Endodermal cell (in vitro differentiated cells): ENCODE measurements around the gene CCDC88C. TPM values are rescaled to one million over a fixed set of nuclear protein-coding genes. Genes with fewer than 3 reads are reported as not detected.

Source experiments
- DNase-seq: peaks from one replicate; pipeline ENCODE4 v3.0.0-alpha.2; 2017
- H3K27ac ChIP-seq: 2 replicates; pipeline ENCODE4 v1.5.1; 2013; ENCODE audit warnings: mild to moderate bottlenecking, low read depth, low read length, moderate library complexity
- H3K27me3 ChIP-seq: 2 replicates; pipeline ENCODE4 v1.6.1; 2013; ENCODE audit warnings: mild to moderate bottlenecking, low read length, moderate library complexity; ENCODE audit not compliant: insufficient read depth, control insufficient read depth, poor library complexity, severe bottlenecking
- H3K36me3 ChIP-seq: 2 replicates; pipeline ENCODE4 v1.7.0; 2013; ENCODE audit warnings: mild to moderate bottlenecking, low read length, moderate library complexity; ENCODE audit not compliant: control insufficient read depth, insufficient read depth
- H3K4me1 ChIP-seq: one replicate; pipeline ENCODE4 v1.7.0; 2013; ENCODE audit warnings: low read length; ENCODE audit not compliant: control insufficient read depth, insufficient read depth
- H3K4me3 ChIP-seq: 2 replicates; pipeline ENCODE4 v1.5.1; 2013; ENCODE audit warnings: mild to moderate bottlenecking, low read length, moderate library complexity
- H3K9ac ChIP-seq: 2 replicates; pipeline ENCODE4 v1.6.1; 2013; ENCODE audit warnings: mild to moderate bottlenecking, low read length, moderate library complexity; ENCODE audit not compliant: poor library complexity, severe bottlenecking; ENCODE audit errors: extremely low read depth
- H3K9me3 ChIP-seq: 2 replicates; pipeline ENCODE4 v1.6.1; 2013; ENCODE audit warnings: mild to moderate bottlenecking, low read length, moderate library complexity; ENCODE audit not compliant: control insufficient read depth
- H3K27ac Mint-ChIP-seq: 2 replicates; pipeline ENCODE4 v1.8.0; 2020; ENCODE audit warnings: mixed read lengths
- H3K27me3 Mint-ChIP-seq: 2 replicates; pipeline ENCODE4 v1.8.0; 2021; ENCODE audit warnings: mild to moderate bottlenecking, mixed read lengths; ENCODE audit not compliant: insufficient read depth
- H3K36me3 Mint-ChIP-seq: 2 replicates; pipeline ENCODE4 v1.8.0; 2020; ENCODE audit warnings: low read depth, mixed read lengths
- H3K4me1 Mint-ChIP-seq: 2 replicates; pipeline ENCODE4 v1.8.0; 2020; ENCODE audit warnings: mixed read lengths
- H3K4me3 Mint-ChIP-seq: 2 replicates; pipeline ENCODE4 v1.8.0; 2020; ENCODE audit warnings: mild to moderate bottlenecking, moderate library complexity, mixed read lengths
- H3K9me3 Mint-ChIP-seq: 2 replicates; pipeline ENCODE4 v1.8.0; 2020; ENCODE audit warnings: mild to moderate bottlenecking, mixed read lengths
- CTCF ChIP-seq: fragments of 200-600 bp; sonication (generic); conservative IDR thresholded peaks from 2 replicates; pipeline ENCODE4 v1.5.0; 2021; ENCODE audit warnings: antibody characterized with exemption, mild to moderate bottlenecking
- WGBS, 2 experiments: methylation state at CpG; one replicate each; pipeline versions ENCODE4 v1.1.5 to v1.1.7; 2013; ENCODE audit warnings: missing lambda C conversion rate in 2 of 2, mixed read lengths in 1 of 2; ENCODE audit not compliant: insufficient coverage in 1 of 2, insufficient read length in 1 of 2; 5-methylcytosine and 5-hydroxymethylcytosine counted together
- total RNA-seq, 2 donors: library from RNA; stranded (reverse); fragmentation: NEBNext Ultra II Directional in 1 of 2; extraction: Animal tissue kit (Norgen Biotek cat#: 25700) in 1 of 2; gene quantifications; 2 replicates in 1 of 2; 3 replicates in 1 of 2; pipeline ENCODE4 v1.2.1, GENCODE V29; 2021

CCDC88C gene
- total RNA-seq, 2 donors from 2014 or later, result 50.0 to 50.5 TPM

GRCh38 chr14:91290986-91291385, 126.6 kb downstream of the CCDC88C start:
- DNase-seq, result no peak
- Mint-ChIP-seq H3K4me1 (peaks cover 5% of the 10 kb centered on the region), H3K4me3 (no peak overlapping the region), H3K9me3 (no peaks in the 10 kb centered on the region), H3K27ac (no peak overlapping the region), H3K36me3 (peaks cover 61% of the 10 kb centered on the region), H3K27me3 (no peaks in the 10 kb centered on the region)
- Histone ChIP-seq H3K4me1 (no peaks in the 10 kb centered on the region), H3K27ac (no peak overlapping the region), H3K9me3 (no peaks in the 10 kb centered on the region), H3K9ac (no peak overlapping the region), H3K36me3 (peaks cover 22% of the 10 kb centered on the region), H3K4me3 (no peak overlapping the region), H3K27me3 (no peaks in the 10 kb centered on the region)
- no peak for TF ChIP-seq CTCF
- 94 to 95% methylated on average over 7 to 9 of the region's 10 CpGs for WGBS, 2 experiments

GRCh38 chr14:91289464-91289863, 128.2 kb downstream of the CCDC88C start:
- no peak for DNase-seq
- H3K27ac Mint-ChIP-seq, result no peak overlapping the region
- peaks cover 59% of the 10 kb centered on the region for H3K36me3 Mint-ChIP-seq
- no peaks in the 10 kb centered on the region for H3K27me3 ChIP-seq
- H3K4me1 ChIP-seq, result no peaks in the 10 kb centered on the region
- no peaks in the 10 kb centered on the region for H3K9me3 Mint-ChIP-seq
- no peak overlapping the region for H3K9ac ChIP-seq
- no peaks in the 10 kb centered on the region for H3K27me3 Mint-ChIP-seq
- no peak overlapping the region for H3K4me3 ChIP-seq
- H3K36me3 ChIP-seq, result peaks cover 35% of the 10 kb centered on the region
- no peaks in the 10 kb centered on the region for H3K9me3 ChIP-seq
- TF ChIP-seq CTCF, result no peak
- peaks cover 5% of the 10 kb centered on the region for H3K4me1 Mint-ChIP-seq
- H3K27ac ChIP-seq, result no peak overlapping the region
- H3K4me3 Mint-ChIP-seq, result no peak overlapping the region
- WGBS, 2 experiments, result 95 to 96% methylated on average over 4 of the region's 4 CpGs

- Mint-ChIP-seq H3K4me3 (no peak overlapping the region), H3K36me3 (peaks cover 60% of the 10 kb centered on the region), H3K4me1 (peaks cover 5% of the 10 kb centered on the region), H3K27me3 (no peaks in the 10 kb centered on the region), H3K27ac (no peak overlapping the region), H3K9me3 (no peaks in the 10 kb centered on the region)
- Histone ChIP-seq H3K27ac (no peak overlapping the region), H3K9ac (no peak overlapping the region), H3K9me3 (no peaks in the 10 kb centered on the region), H3K36me3 (peaks cover 30% of the 10 kb centered on the region), H3K27me3 (no peaks in the 10 kb centered on the region), H3K4me1 (no peaks in the 10 kb centered on the region), H3K4me3 (no peak overlapping the region)
- DNase-seq, result no peak
- no peak for TF ChIP-seq CTCF
- WGBS, 2 experiments, result 95 to 96% methylated on average over 22 to 28 of the region's 28 CpGs
Observed at GRCh38 chr14:91288876-91289275, 128.7 kb downstream of the CCDC88C start.
